Endometrium (tissue), 2 donors: Measurements from ENCODE around the gene CDH13.

Experiments
- FAIRE-seq: peaks from 2 replicates; lab custom pipeline; 2012; peaks lifted over from hg19 to GRCh38; lab: Jason Lieb, UNC
- donor health status: control.
- donor health status: control.

Gene CDH13

GRCh38 chr16:82788225-82788624 lies 161.5 kb downstream of the CDH13 start:
- FAIRE-seq: no peak

- FAIRE-seq: no peak
Measured at GRCh38 chr16:82788919-82789318, 162.2 kb downstream of the CDH13 start.

- FAIRE-seq: no peak
Measured at GRCh38 chr16:82792693-82793092, 165.9 kb downstream of the CDH13 start.

- no peak for FAIRE-seq
Measured at GRCh38 chr16:82793528-82794245, 166.9 kb downstream of the CDH13 start.

- no peak for FAIRE-seq
Measured at GRCh38 chr16:82796047-82796446, 169.3 kb downstream of the CDH13 start.

GRCh38 chr16:82801361-82801760 lies 174.6 kb downstream of the CDH13 start:
- no peak for FAIRE-seq

GRCh38 chr16:82805866-82806265 lies 179.1 kb downstream of the CDH13 start:
- FAIRE-seq: no peak

GRCh38 chr16:82807311-82807710 lies 180.5 kb downstream of the CDH13 start:
- no peak for FAIRE-seq

GRCh38 chr16:82808036-82808435 lies 181.3 kb downstream of the CDH13 start:
- FAIRE-seq: no peak

GRCh38 chr16:82810077-82810476 lies 183.3 kb downstream of the CDH13 start:
- FAIRE-seq: no peak

- no peak for FAIRE-seq
Measured at GRCh38 chr16:82814059-82814458, 187.3 kb downstream of the CDH13 start.

- no peak for FAIRE-seq
Measured at GRCh38 chr16:82819286-82819685, 192.5 kb downstream of the CDH13 start.

- no peak for FAIRE-seq
Measured at GRCh38 chr16:82820855-82821254, 194.1 kb downstream of the CDH13 start.

- no peak for FAIRE-seq
Measured at GRCh38 chr16:82824408-82824807, 197.6 kb downstream of the CDH13 start.

- FAIRE-seq: no peak
Measured at GRCh38 chr16:82829301-82829700, 202.5 kb downstream of the CDH13 start.

GRCh38 chr16:82830944-82831343 lies 204.2 kb downstream of the CDH13 start:
- FAIRE-seq: no peak

GRCh38 chr16:82832821-82833220 lies 206.1 kb downstream of the CDH13 start:
- no peak for FAIRE-seq

- no peak for FAIRE-seq
Measured at GRCh38 chr16:82833378-82833993, 206.7 kb downstream of the CDH13 start.

GRCh38 chr16:82834151-82834815 lies 207.5 kb downstream of the CDH13 start:
- no peak for FAIRE-seq

GRCh38 chr16:82835487-82836155 lies 208.9 kb downstream of the CDH13 start:
- no peak for FAIRE-seq

GRCh38 chr16:82841108-82841507 lies 214.3 kb downstream of the CDH13 start:
- FAIRE-seq: no peak

- no peak for FAIRE-seq
Measured at GRCh38 chr16:82843606-82844271, 217.0 kb downstream of the CDH13 start.
